Activated T-helper 1 cell treated with anti-CD3 and anti-CD28 coated beads, Interleukin-2, amount 50 U/mL, for 16 hours (primary cell): Measurements from ENCODE around the gene CHI3L1.

ENCODE experiments used
- DNase-seq, 2 donors: peaks; one replicate each; pipeline ENCODE4 v3.0.0-alpha.2; 2020; ENCODE audit warnings: low read depth in 1 of 2, low spot score in 1 of 2

Gene CHI3L1

GRCh38 chr1:203152158-203153034, 34.1 kb downstream of the CHI3L1 start:
- DNase-seq, result no peak

- DNase-seq, result no peak
Observed at GRCh38 chr1:203151362-203152157, 34.9 kb downstream of the CHI3L1 start.

- no peak for DNase-seq
Observed at GRCh38 chr1:203150511-203151297, 35.8 kb downstream of the CHI3L1 start.

GRCh38 chr1:203149188-203149840, 37.2 kb downstream of the CHI3L1 start:
- no peak for DNase-seq

- no peak for DNase-seq
Observed at GRCh38 chr1:203148579-203148978, 37.9 kb downstream of the CHI3L1 start.

GRCh38 chr1:203148127-203148526, 38.4 kb downstream of the CHI3L1 start:
- no peak for DNase-seq

- DNase-seq, result no peak
Observed at GRCh38 chr1:203147376-203147775, 39.1 kb downstream of the CHI3L1 start.

GRCh38 chr1:203146537-203146936, 40.0 kb downstream of the CHI3L1 start:
- DNase-seq, result no peak

GRCh38 chr1:203146042-203146369, 40.5 kb downstream of the CHI3L1 start:
- no peak for DNase-seq

- no peak for DNase-seq
Observed at GRCh38 chr1:203145321-203146041, 41.0 kb downstream of the CHI3L1 start.

- DNase-seq, result no peak
Observed at GRCh38 chr1:203144661-203145060, 41.8 kb downstream of the CHI3L1 start.

- DNase-seq, result no peak
Observed at GRCh38 chr1:203143641-203144040, 42.9 kb downstream of the CHI3L1 start.

GRCh38 chr1:203142684-203143408, 43.7 kb downstream of the CHI3L1 start:
- no peak for DNase-seq

- no peak for DNase-seq
Observed at GRCh38 chr1:203142124-203142523, 44.4 kb downstream of the CHI3L1 start.

- no peak for DNase-seq
Observed at GRCh38 chr1:203140743-203141520, 45.6 kb downstream of the CHI3L1 start.

GRCh38 chr1:203139976-203140475, 46.5 kb downstream of the CHI3L1 start:
- DNase-seq, result no peak

GRCh38 chr1:203138066-203138465, 48.4 kb downstream of the CHI3L1 start:
- no peak for DNase-seq

- no peak for DNase-seq
Observed at GRCh38 chr1:203137324-203137723, 49.2 kb downstream of the CHI3L1 start.
